Retina (tissue), 1 donor: ENCODE data around the gene ASMTL.
A peak's percentile ranks its signal among the peaks of the same experiment; 100 is the strongest.
"Not testable (repeated sequence)": the region's sequence is repeated elsewhere in the genome, so short reads cannot be mapped to it uniquely, and the experiment has no call there.

Experiments used
- DNase-seq: peaks from one replicate; pipeline ENCODE4 v3.0.0-alpha.2; 2016

The ASMTL gene

DNA sequence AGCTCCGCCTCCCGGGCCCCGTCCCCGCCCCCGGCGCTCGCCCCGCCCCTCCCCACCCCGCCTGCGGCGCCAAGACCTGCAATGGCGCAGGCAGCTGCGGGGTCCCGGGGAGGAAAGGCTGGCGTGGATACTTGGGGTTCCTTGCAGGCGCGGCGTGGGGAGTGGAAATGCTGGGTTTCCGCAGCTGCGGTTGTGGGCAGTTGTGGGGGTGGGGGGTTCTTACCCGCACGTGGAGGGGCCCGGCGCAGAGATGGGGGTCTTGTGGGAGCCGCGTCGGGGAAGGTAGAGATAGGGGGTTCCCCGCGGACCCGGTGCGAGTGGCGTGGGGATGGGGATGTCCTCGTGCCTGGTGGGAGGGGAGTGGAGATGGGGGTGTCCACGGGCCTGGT, 680 bp upstream of the ASMTL start:
- peak; percentile 72 for DNase-seq

- DNase-seq = no peak
Measured at GRCh38 chrX:1451661-1452515, 821 bp downstream of the ASMTL start.

GRCh38 chrX:1451251-1451660, 1.5 kb downstream of the ASMTL start:
- DNase-seq = no peak

- DNase-seq = no peak
Measured at GRCh38 chrX:1450361-1451161, 2.1 kb downstream of the ASMTL start.

DNA sequence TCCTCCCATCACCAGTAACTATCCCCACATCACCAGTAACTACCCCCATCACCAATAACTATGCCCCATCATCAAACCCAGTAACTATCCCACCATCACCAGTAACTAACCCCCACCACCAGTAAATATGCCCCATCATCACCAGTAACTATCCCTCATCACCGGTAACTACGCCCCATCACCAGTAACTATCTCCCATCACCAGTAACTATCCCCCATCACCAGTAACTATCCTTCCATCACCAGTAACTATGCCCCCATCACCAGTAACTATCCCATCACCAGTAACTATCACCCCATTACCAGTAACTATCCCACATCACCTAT, 2.9 kb downstream of the ASMTL start:
- DNase-seq = no peak

DNA sequence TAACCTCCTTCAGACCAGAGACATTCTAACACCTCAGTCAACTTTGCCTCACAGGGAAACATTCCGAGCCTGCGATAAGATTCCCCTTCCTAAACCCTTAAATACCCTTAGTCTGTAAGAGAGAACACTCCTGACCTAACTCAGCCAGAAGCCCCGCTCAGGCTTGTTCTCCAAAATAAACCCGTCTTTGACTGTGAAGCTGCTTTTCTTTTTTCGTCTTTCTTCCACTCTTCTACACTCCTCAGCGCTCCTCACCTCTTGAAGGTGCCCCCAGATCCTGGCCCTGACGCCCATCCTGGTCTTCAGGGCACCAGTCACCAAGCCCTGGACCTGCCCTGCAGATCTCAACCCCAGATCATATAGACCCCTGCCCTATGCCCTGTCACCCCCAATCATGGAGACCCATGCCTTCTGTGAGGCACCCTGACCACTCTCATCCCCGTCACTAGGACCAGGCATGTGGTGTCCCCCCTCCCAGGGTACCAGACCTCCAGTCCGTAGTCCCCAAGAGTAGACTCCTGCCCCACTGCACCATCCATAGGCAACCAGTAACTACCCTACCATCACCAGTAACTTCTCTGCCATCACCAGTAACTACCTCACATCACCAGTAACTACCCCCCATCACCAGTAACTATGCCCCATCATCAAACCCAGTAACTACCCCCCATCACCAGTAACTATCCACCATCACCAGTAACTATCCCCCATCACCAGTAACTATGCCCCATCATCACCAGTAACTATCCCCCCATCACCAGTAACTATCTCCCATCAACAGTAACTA, 3.5 kb downstream of the ASMTL start:
- no peak for DNase-seq

- DNase-seq = not testable (repeated sequence)
Measured at GRCh38 chrX:1448573-1449001, 4.1 kb downstream of the ASMTL start.

DNA sequence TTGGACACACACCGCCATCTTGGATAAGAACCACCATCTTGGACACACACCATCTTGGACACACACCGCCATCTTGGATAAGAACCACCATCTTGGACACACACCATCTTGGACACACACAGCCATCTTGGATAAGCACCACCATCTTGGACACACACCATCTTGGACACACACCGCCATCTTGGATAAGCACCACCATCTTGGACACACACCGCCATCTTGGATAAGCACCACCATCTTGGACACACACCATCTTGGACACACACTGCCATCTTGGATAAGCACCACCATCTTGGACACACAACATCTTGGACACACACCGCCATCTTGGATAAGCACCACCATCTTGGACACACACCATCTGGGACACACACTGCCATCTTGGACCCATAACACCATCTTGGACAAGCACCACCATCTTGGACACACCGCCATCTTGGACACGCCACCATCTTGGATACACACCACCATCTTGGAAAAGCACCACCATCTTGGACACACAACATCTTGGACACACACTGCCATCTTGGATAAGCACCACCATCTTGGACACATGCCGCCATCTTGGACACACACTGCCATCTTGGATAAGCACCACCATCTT, 4.6 kb downstream of the ASMTL start:
- not testable (repeated sequence) for DNase-seq

- not testable (repeated sequence) for DNase-seq
Measured at GRCh38 chrX:1446984-1447968, 5.4 kb downstream of the ASMTL start.

GRCh38 chrX:1444561-1445500, 7.9 kb downstream of the ASMTL start:
- no peak for DNase-seq

GRCh38 chrX:1443496-1444075, 9.1 kb downstream of the ASMTL start:
- DNase-seq = no peak

- DNase-seq = no peak
Measured at GRCh38 chrX:1442724-1443367, 9.9 kb downstream of the ASMTL start.

DNA sequence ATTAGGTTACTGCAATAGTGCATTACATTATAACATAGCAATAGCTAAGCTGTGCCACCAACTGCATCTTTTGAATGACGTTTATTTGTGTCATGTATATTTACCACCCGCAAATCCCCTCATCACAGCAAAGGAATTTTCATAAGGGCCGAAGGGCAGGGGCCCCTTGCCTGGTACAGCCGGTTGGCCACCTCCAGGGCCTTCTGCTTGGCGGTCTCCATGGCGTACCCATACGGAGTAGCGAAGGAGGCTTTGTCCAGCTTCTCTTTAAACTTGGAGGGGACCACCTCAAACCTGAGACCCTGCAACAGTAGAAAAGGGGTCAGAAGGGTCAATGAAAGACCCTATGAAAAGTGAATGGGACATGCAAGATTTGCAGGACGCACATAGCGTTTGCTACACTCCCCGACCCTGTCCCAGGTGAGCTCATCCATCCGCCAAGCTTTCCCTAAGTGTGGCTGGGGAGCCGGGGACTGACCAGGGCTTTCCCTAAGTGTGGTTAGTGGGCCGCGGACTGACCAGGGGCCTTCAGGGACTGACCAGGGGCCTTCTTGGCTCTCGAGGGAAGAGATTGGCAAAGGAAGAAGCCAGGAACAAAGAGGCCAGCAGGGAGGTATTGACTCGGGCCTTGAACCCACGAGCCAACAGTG, 10.6 kb downstream of the ASMTL start:
- no peak for DNase-seq

GRCh38 chrX:1440506-1440905, 12.2 kb downstream of the ASMTL start:
- no peak for DNase-seq

DNA sequence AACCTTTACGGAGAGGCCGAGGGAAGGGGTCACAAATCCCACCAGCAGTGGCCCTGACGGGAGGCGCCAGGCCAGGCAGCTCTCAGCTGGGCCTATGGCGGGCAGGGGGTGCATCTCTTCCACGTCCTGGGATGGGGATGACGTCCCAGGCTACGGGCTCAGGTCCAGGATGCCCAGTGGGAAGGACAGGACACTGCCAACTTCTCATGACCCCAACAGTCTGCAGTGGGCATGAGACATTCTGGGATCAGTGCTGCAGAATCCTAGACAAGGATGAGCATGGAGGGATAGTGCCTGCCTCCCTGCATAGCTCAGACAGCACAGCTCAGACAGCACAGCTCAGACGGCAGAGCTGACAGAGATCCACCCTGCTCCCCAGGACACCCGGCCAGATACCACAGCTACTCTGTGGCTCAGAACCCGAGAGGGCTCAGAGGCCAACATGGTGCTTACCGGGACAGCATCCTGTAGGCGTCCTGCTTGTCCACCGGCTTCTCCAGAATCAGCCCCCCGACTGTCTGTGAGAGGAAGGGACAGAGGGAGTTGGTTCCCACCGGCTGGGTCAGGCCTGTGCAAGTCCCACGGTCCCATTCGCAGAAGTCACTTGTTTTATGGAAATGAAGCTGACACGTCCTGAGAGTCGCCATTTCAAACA, 17.3 kb downstream of the ASMTL start:
- no peak for DNase-seq

- DNase-seq = no peak
Measured at GRCh38 chrX:1434871-1435240, 17.9 kb downstream of the ASMTL start.

DNA sequence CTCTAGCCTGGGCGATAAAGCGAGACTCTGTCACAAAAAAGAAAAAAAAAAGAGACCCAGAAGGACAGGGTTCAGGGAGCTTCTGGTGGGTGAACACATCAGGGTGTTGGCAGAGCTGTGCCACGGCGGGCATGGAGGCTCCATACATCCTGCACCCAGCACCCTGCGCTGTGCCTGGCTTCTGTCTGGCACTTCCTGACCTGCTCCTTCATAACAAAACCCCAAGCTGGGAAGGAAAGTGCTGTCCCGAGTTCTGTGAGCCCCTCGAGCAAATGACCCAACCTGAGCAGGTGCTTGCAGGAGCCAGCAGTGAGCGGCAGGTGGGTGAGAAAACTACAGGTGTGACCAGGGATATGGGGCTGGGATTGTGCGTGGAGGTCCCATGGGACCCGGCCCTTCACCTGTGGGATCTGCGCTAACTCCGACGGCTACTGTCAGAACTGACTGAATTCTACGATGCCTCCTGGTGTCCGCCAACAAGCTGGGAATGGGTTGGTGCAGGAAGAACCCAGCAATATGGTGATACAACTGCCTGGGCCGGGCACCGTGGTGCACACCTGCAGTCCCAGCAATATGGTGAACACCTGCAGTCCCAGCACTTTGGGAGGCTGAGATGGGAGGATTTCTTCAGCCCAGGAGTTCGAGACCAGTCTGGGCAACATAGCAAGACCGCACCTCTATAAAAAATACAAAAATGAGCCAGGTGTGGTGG, 18.9 kb downstream of the ASMTL start:
- DNase-seq = no peak

DNA sequence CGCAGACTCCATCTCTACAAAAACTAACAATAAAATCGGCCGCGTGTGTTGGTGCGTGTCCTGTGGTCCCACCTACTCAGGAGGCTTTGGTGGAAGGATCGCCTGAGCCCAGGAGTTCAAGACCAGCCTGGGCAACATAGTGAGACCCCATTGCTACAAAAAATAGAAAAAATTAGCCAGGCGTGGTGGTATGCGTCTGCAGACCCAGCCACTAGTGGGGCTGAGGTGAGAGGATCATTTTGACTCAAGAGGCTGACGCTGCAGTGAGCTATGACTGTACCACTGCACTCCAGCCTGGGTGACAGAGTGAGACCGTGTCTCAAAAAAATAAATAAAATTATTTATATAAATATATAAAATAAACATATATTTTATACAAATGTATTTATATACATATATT, 22.3 kb downstream of the ASMTL start:
- no peak for DNase-seq
